Stimulated activated CD8-positive, alpha-beta memory T cell treated with anti-CD3 and anti-CD28 coated beads, Interleukin-2, amount 100 ng/mL, for 1 hour (primary cell): ENCODE measurements around the gene RPS26.
"Not testable (repeated sequence)": the region's sequence is repeated elsewhere in the genome, so short reads cannot be mapped to it uniquely, and the experiment has no call there.

Experiments
- DNase-seq, 2 donors: peaks; one replicate each; pipeline ENCODE4 v3.0.0-alpha.2; 2020; ENCODE audit warnings: low read depth in 2 of 2

Gene RPS26

GRCh38 chr12:56041552-56042429, at the start of gene RPS26:
Gene RPS26, plus strand, starts transcription at chr12:56041918. Its CDS starts 249 bp downstream, at chr12:56042167.
- DNase-seq, result peak; percentile 80 to 83

GRCh38 chr12:55993230-55993853, 48.4 kb upstream of the RPS26 start:
- no peak for DNase-seq

GRCh38 chr12:55995366-55995765, 46.4 kb upstream of the RPS26 start:
- no peak for DNase-seq

GRCh38 chr12:55996201-55996714, 45.5 kb upstream of the RPS26 start:
- peak; percentile 29 to 35 for DNase-seq

- no peak for DNase-seq
Observed at GRCh38 chr12:55996715-55997534, 44.8 kb upstream of the RPS26 start, which contains the start of gene SUOX. Gene SUOX, plus strand, starts transcription at chr12:55997276. Its CDS starts 4,946 bp downstream, at chr12:56002222.

GRCh38 chr12:55997535-55997859, 44.2 kb upstream of the RPS26 start:
- DNase-seq, result no peak

- not testable (repeated sequence) for DNase-seq
Observed at GRCh38 chr12:55999522-55999921, 42.2 kb upstream of the RPS26 start.

- not testable (repeated sequence) for DNase-seq
Observed at GRCh38 chr12:55999999-56000540, 41.6 kb upstream of the RPS26 start.

- no peak for DNase-seq
Observed at GRCh38 chr12:56001487-56002100, 40.1 kb upstream of the RPS26 start.

GRCh38 chr12:56003376-56003775, 38.3 kb upstream of the RPS26 start:
- not testable (repeated sequence) for DNase-seq

GRCh38 chr12:56004211-56004610, 37.5 kb upstream of the RPS26 start:
- no peak for DNase-seq

- peak; percentile 38 to 61 for DNase-seq
Observed at GRCh38 chr12:56007564-56008559, 33.9 kb upstream of the RPS26 start.

GRCh38 chr12:56010111-56010570, 31.6 kb upstream of the RPS26 start:
- no peak for DNase-seq

- DNase-seq, result no peak
Observed at GRCh38 chr12:56011509-56012090, 30.1 kb upstream of the RPS26 start.

- DNase-seq, result no peak
Observed at GRCh38 chr12:56013482-56013881, 28.2 kb upstream of the RPS26 start.

GRCh38 chr12:56014205-56014604, 27.5 kb upstream of the RPS26 start:
- no peak for DNase-seq

GRCh38 chr12:56017181-56017580, 24.5 kb upstream of the RPS26 start:
- no peak for DNase-seq

GRCh38 chr12:56018356-56018755, 23.4 kb upstream of the RPS26 start:
- DNase-seq, result no peak

GRCh38 chr12:56020423-56021184, 21.1 kb upstream of the RPS26 start, which contains the start of gene IKZF4:
Gene IKZF4, plus strand, starts transcription at chr12:56021043. Its CDS starts 451 bp downstream, at chr12:56021494.
- DNase-seq, result no peak
